GM18867 (cell line): ENCODE measurements around the gene CD244.

Experiments
- ATAC-seq: cut with Tn5 transposase; IDR thresholded peaks from one replicate; pipeline ENCODE4 v1.9.1; 2021; ENCODE audit warnings: mild to moderate bottlenecking, moderate library complexity; ENCODE audit not compliant: unreplicated experiment

Gene CD244

GRCh38 chr1:160814856-160815255 lies 47.8 kb downstream of the CD244 start:
- no peak for ATAC-seq

GRCh38 chr1:160814316-160814715 lies 48.4 kb downstream of the CD244 start:
- no peak for ATAC-seq

GRCh38 chr1:160813215-160813614 lies 49.5 kb downstream of the CD244 start:
- ATAC-seq = peak; percentile 62

GRCh38 chr1:160811147-160811546 lies 51.5 kb downstream of the CD244 start:
- ATAC-seq = no peak

GRCh38 chr1:160810486-160810885 lies 52.2 kb downstream of the CD244 start:
- ATAC-seq = no peak

GRCh38 chr1:160808289-160808688 lies 54.4 kb downstream of the CD244 start:
- ATAC-seq = no peak

GRCh38 chr1:160807738-160808137 lies 54.9 kb downstream of the CD244 start:
- ATAC-seq = no peak

- no peak for ATAC-seq
Measured at GRCh38 chr1:160807247-160807646, 55.4 kb downstream of the CD244 start.

GRCh38 chr1:160806784-160807183 lies 55.9 kb downstream of the CD244 start:
- no peak for ATAC-seq

- no peak for ATAC-seq
Measured at GRCh38 chr1:160806109-160806665, 56.5 kb downstream of the CD244 start.

- no peak for ATAC-seq
Measured at GRCh38 chr1:160801836-160802580, 60.7 kb downstream of the CD244 start.

GRCh38 chr1:160800645-160801408 lies 61.9 kb downstream of the CD244 start:
- ATAC-seq = no peak

- no peak for ATAC-seq
Measured at GRCh38 chr1:160800142-160800541, 62.5 kb downstream of the CD244 start.

GRCh38 chr1:160799641-160800040 lies 63.0 kb downstream of the CD244 start:
- no peak for ATAC-seq

- ATAC-seq = no peak
Measured at GRCh38 chr1:160798439-160798838, 64.2 kb downstream of the CD244 start.

- ATAC-seq = no peak
Measured at GRCh38 chr1:160797861-160798273, 64.8 kb downstream of the CD244 start.

- peak; percentile 41 for ATAC-seq
Measured at GRCh38 chr1:160797271-160797709, 65.4 kb downstream of the CD244 start.

GRCh38 chr1:160795951-160796383 lies 66.7 kb downstream of the CD244 start, which contains the start of gene LY9:
TSS of gene LY9 (plus strand) at chr1:160796174. CDS start at chr1:160796188, 14 bp downstream.
- ATAC-seq = peak; percentile 83

GRCh38 chr1:160794376-160794775 lies 68.3 kb downstream of the CD244 start:
- ATAC-seq = no peak

- peak; percentile 91 for ATAC-seq
Measured at GRCh38 chr1:160789702-160790611, 72.7 kb downstream of the CD244 start.
